Prostate gland (tissue), 2 donors: ENCODE data around the gene ACTR2.

Experiments used
- POLR2A ChIP-seq: fragments of 450-650 bp; IDR thresholded peaks from one replicate; pipeline ENCODE4 v1.6.1; 2016; ENCODE audit warnings: antibody characterized with exemption, mild to moderate bottlenecking
- POLR2AphosphoS5 ChIP-seq: sonication (generic); formaldehyde crosslinking; IDR thresholded peaks from one replicate; pipeline ENCODE4 v1.6.1; 2017; ENCODE audit warnings: antibody characterized with exemption
- TF ChIP-seq, protein P1 (sequence below), 4 experiments: fragments of 200-600 bp in 2 of 4; fragments of 450-650 bp in 2 of 4; sonication (generic) in 2 of 4; IDR thresholded peaks; 1 replicate in 3 of 4; 2 replicates in 1 of 4; pipeline ENCODE4 v1.5.1; 2016 to 2019; ENCODE audit warnings: antibody characterized with exemption in 4 of 4, mild to moderate bottlenecking in 2 of 4, moderate library complexity in 2 of 4

DNA sequence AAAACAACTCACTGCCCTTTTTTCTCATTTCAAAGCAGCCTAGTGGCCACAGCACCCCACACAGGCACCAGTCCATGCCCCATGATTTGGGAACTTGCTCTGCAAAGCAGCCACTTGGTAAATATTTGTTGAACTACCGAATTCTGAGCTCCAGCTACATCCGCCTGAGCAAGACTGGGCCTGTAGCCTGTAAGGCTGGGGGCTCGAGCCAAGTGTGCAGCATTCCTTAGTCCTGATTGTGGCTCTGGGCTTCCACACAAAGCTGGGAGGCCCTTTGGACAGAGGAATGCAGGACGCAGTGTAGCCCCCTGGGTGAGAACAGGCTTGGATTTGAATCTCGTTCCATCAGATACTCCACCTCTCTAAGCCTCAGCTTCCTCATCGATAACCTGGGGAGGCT, 88.4 kb downstream of the ACTR2 start:
- TF ChIP-seq POLR2A (no peak), POLR2AphosphoS5 (peak; percentile 96)
- TF ChIP-seq, protein P1, sequence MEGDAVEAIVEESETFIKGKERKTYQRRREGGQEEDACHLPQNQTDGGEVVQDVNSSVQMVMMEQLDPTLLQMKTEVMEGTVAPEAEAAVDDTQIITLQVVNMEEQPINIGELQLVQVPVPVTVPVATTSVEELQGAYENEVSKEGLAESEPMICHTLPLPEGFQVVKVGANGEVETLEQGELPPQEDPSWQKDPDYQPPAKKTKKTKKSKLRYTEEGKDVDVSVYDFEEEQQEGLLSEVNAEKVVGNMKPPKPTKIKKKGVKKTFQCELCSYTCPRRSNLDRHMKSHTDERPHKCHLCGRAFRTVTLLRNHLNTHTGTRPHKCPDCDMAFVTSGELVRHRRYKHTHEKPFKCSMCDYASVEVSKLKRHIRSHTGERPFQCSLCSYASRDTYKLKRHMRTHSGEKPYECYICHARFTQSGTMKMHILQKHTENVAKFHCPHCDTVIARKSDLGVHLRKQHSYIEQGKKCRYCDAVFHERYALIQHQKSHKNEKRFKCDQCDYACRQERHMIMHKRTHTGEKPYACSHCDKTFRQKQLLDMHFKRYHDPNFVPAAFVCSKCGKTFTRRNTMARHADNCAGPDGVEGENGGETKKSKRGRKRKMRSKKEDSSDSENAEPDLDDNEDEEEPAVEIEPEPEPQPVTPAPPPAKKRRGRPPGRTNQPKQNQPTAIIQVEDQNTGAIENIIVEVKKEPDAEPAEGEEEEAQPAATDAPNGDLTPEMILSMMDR (IDR thresholded peaks at IDR 0.05) = peak in 2 of 4 experiments; percentile 33 to 56
